ENCODE data around the gene TFAM.

Gene TFAM

GRCh38 chr10:58438986-58439385 is 53.8 kb downstream of the TFAM start:
- Histone ChIP-seq H3K27me3 (ENCODE audit: control insufficient read depth, insufficient read depth, low read length) (no peaks in the 10 kb centered on the region), H3K36me3 (ENCODE audit: control insufficient read depth, insufficient read depth, low read length) (no peaks in the 10 kb centered on the region), H3K9me3 (ENCODE audit: control insufficient read depth, insufficient read depth, low read length) (no peaks in the 10 kb centered on the region), H3K4me1 (ENCODE audit: control insufficient read depth, insufficient read depth, low read length) (no peaks in the 10 kb centered on the region), H3K9ac (ENCODE audit: low read depth, low read length) (no peak overlapping the region), H3K4me3 (ENCODE audit: low read depth, low read length) (no peak overlapping the region)

- Histone ChIP-seq H3K9ac (ENCODE audit: low read depth, low read length) (no peak overlapping the region), H3K9me3 (ENCODE audit: control insufficient read depth, insufficient read depth, low read length) (no peaks in the 10 kb centered on the region), H3K4me1 (ENCODE audit: control insufficient read depth, insufficient read depth, low read length) (no peaks in the 10 kb centered on the region), H3K4me3 (ENCODE audit: low read depth, low read length) (no peak overlapping the region), H3K27me3 (ENCODE audit: control insufficient read depth, insufficient read depth, low read length) (no peaks in the 10 kb centered on the region), H3K36me3 (ENCODE audit: control insufficient read depth, insufficient read depth, low read length) (no peaks in the 10 kb centered on the region)
Observed at GRCh38 chr10:58439632-58440364, 54.6 kb downstream of the TFAM start.

- Histone ChIP-seq H3K4me3 (ENCODE audit: low read depth, low read length) (no peak overlapping the region), H3K9ac (ENCODE audit: low read depth, low read length) (no peak overlapping the region), H3K4me1 (ENCODE audit: control insufficient read depth, insufficient read depth, low read length) (no peaks in the 10 kb centered on the region), H3K36me3 (ENCODE audit: control insufficient read depth, insufficient read depth, low read length) (no peaks in the 10 kb centered on the region), H3K27me3 (ENCODE audit: control insufficient read depth, insufficient read depth, low read length) (no peaks in the 10 kb centered on the region), H3K9me3 (ENCODE audit: control insufficient read depth, insufficient read depth, low read length) (no peaks in the 10 kb centered on the region)
Observed at GRCh38 chr10:58440484-58440883, 55.3 kb downstream of the TFAM start.

- no peaks in the 10 kb centered on the region for H3K36me3 ChIP-seq (ENCODE audit: control insufficient read depth, insufficient read depth, low read length)
- no peaks in the 10 kb centered on the region for H3K9me3 ChIP-seq (ENCODE audit: control insufficient read depth, insufficient read depth, low read length)
- no peaks in the 10 kb centered on the region for H3K27me3 ChIP-seq (ENCODE audit: control insufficient read depth, insufficient read depth, low read length)
- no peak overlapping the region for H3K4me3 ChIP-seq (ENCODE audit: low read depth, low read length)
- H3K4me1 ChIP-seq (ENCODE audit: control insufficient read depth, insufficient read depth, low read length), result no peaks in the 10 kb centered on the region
- no peak overlapping the region for H3K9ac ChIP-seq (ENCODE audit: low read depth, low read length)
Observed at GRCh38 chr10:58444321-58444720, 59.1 kb downstream of the TFAM start.

- Histone ChIP-seq H3K4me1 (ENCODE audit: control insufficient read depth, insufficient read depth, low read length) (no peaks in the 10 kb centered on the region), H3K9ac (ENCODE audit: low read depth, low read length) (no peak overlapping the region), H3K9me3 (ENCODE audit: control insufficient read depth, insufficient read depth, low read length) (no peaks in the 10 kb centered on the region), H3K4me3 (ENCODE audit: low read depth, low read length) (no peak overlapping the region), H3K36me3 (ENCODE audit: control insufficient read depth, insufficient read depth, low read length) (no peaks in the 10 kb centered on the region), H3K27me3 (ENCODE audit: control insufficient read depth, insufficient read depth, low read length) (no peaks in the 10 kb centered on the region)
Observed at GRCh38 chr10:58444876-58445275, 59.7 kb downstream of the TFAM start.

- H3K9ac ChIP-seq (ENCODE audit: low read depth, low read length), result no peak overlapping the region
- H3K4me1 ChIP-seq (ENCODE audit: control insufficient read depth, insufficient read depth, low read length), result no peaks in the 10 kb centered on the region
- H3K36me3 ChIP-seq (ENCODE audit: control insufficient read depth, insufficient read depth, low read length), result no peaks in the 10 kb centered on the region
- no peaks in the 10 kb centered on the region for H3K27me3 ChIP-seq (ENCODE audit: control insufficient read depth, insufficient read depth, low read length)
- no peaks in the 10 kb centered on the region for H3K9me3 ChIP-seq (ENCODE audit: control insufficient read depth, insufficient read depth, low read length)
- H3K4me3 ChIP-seq (ENCODE audit: low read depth, low read length), result no peak overlapping the region
Observed at GRCh38 chr10:58448121-58448935, 63.1 kb downstream of the TFAM start.

Measured in iPS-15b (cell line).